UCSD-AML1 (cell line): ENCODE measurements around the gene TCHHL1.

Experiments
- DNase-seq: peaks from one replicate; lab custom pipeline; 2025; ENCODE audit not compliant: unreplicated experiment; lab: John Stamatoyannopoulos, UW

TCHHL1 gene

DNA sequence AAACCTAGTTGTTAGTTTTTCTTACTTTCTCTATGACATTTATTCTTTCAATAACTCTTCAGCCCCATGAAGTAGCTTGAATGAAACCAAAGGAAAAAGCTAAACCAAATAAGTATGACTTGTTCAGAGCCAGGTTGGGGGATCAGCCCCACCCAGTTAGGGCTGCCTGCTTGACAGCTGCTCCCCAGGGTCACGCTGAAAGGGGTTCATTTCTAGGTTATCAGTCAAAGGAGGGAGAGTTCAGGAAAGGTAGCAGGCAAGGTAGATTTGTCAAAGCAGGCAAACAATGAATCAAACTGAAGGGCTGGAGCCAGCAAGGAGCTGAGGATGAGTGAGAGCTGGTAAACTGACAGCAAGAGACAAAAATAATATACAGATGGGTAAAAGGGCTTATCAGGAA lies 49.0 kb downstream of the TCHHL1 start:
- DNase-seq: no peak

GRCh38 chr1:152039461-152039860 lies 49.4 kb downstream of the TCHHL1 start:
- DNase-seq: no peak

GRCh38 chr1:152038871-152039270 lies 50.0 kb downstream of the TCHHL1 start:
- no peak for DNase-seq

DNA sequence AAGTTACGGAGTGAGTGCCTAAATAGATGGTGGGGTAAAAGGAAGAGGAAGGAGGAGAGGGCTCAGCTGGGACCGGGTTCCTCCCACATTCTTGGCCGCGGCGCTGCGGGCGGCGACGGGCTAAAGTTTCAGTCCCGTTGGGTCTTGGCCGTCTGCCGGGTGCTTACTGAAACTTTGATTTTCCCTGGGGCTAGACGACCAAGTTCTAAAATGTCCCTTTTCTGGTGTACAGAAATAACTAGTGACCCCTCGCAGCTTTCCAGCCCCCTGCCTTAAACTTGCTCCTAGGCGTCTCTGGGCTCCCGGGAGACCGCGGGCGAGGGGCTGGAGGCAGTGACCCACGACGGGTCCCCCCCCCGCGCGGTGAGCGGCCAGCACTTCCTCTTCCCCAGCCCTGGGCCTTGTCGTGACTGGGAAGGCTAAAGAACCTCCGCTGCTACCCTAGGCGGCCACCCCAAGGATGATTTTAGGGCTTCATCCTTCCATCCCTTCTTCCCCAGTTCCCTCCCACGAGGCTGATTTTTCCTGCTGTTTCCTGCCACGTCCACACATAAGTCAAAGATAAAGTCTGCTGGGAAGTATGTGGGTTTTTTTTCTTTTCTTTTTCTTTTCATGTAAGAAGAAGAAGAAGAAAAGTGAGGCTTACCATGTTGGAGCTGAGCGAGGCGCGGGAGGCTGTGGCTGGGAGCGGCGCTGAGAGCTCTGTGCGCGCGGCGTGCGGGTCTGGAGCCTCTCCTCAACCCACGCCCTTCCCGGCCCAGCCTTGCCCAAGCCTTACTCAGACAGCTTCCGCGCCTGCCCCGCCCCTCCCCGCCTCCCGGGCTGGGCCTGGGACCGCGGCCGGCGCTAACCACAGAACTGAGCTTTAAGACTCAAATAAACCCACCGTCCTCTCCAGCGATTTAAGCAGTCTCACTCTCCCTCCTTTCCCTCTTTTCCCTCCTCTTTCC lies 52.3 kb downstream of the TCHHL1 start, which contains the start of gene S100A11:
S100A11 (minus strand) TSS at position 738 of the 950 bp plus-strand sequence; CDS start at position 649, 89 bp downstream.
- peak; percentile 81 for DNase-seq

- no peak for DNase-seq
Measured at GRCh38 chr1:152035539-152036266, 53.2 kb downstream of the TCHHL1 start.

GRCh38 chr1:152034654-152035538 lies 54.0 kb downstream of the TCHHL1 start:
- DNase-seq: peak; percentile 54

GRCh38 chr1:152034324-152034653 lies 54.6 kb downstream of the TCHHL1 start:
- no peak for DNase-seq
